Stimulated activated naive CD8-positive, alpha-beta T cell treated with anti-CD3 and anti-CD28 coated beads, Interleukin-15, Interleukin-2, amounts not matched to agents 100 ng/mL and 50 ng/mL, for 24 hours (primary cell): ENCODE data around the gene HCRTR1.

Experiments used
- H3K27ac Mint-ChIP-seq: one replicate; pipeline ENCODE4 v1.8.0; 2021; ENCODE audit warnings: mild to moderate bottlenecking, mixed read lengths
- H3K27me3 Mint-ChIP-seq: one replicate; pipeline ENCODE4 v1.8.0; 2021; ENCODE audit warnings: mixed read lengths
- H3K36me3 Mint-ChIP-seq: one replicate; pipeline ENCODE4 v1.8.0; 2021; ENCODE audit warnings: low read depth, mixed read lengths
- H3K4me1 Mint-ChIP-seq: one replicate; pipeline ENCODE4 v1.8.0; 2021; ENCODE audit warnings: low read depth, mixed read lengths
- H3K4me3 Mint-ChIP-seq: one replicate; pipeline ENCODE4 v1.8.0; 2021; ENCODE audit warnings: mild to moderate bottlenecking, mixed read lengths
- H3K9me3 Mint-ChIP-seq: one replicate; pipeline ENCODE4 v1.8.0; 2021; ENCODE audit warnings: mixed read lengths

The HCRTR1 gene

DNA sequence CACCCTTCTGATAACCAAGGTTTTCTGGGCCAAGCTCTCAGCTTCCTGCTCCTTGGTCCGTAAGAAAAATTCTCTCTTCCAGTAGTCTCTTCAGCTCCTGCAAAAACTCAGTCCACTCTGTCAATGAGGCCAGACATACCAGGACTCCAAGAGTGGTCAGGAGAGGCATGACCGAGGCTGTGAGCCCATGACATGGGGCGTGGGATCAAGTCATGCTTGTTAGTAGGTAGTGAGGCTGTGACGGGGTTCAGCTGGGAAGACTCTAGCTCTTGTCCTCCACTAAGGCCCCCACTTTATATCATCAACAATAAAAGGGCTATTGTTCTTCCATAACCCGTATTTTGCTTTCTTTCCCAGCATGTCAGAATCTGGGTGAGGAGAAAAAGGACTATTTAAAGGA lies 10.1 kb upstream of the HCRTR1 start:
- Mint-ChIP-seq H3K4me3 (no peak overlapping the region), H3K27ac (no peak overlapping the region), H3K27me3 (no peaks in the 10 kb centered on the region), H3K4me1 (peaks cover 21% of the 10 kb centered on the region), H3K9me3 (no peaks in the 10 kb centered on the region), H3K36me3 (no peaks in the 10 kb centered on the region)

DNA sequence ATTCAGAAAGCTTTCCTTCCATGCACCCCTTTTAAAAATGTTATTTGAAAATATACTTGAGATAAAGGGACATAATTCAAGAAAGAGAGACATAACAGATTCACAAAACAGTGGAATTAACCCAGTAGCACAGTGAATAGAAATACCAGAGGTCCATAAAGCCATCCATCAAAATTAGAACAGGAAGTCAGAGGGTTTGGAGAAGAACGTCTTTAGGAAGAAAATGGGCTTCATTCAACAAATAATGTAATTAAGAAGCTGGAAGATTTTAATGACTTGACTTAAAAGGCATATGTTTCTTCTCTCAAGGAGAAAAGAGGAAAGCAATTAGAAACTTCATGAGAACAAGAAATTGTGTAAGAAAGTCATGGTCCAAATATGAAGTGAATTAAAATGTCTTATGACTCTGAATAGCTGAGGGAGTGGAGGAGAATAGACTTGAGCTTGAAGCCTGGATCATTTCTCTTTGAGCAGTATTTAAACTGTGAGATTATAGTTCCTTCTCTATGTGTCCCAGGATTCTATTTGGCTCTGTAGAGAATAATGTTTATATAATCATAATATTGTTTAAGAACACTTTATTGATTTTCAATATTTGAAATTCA lies 7.9 kb upstream of the HCRTR1 start:
- Mint-ChIP-seq H3K4me3 (no peak overlapping the region), H3K36me3 (no peaks in the 10 kb centered on the region), H3K4me1 (peaks cover 21% of the 10 kb centered on the region), H3K27ac (no peak overlapping the region), H3K9me3 (no peaks in the 10 kb centered on the region), H3K27me3 (peaks cover 3% of the 10 kb centered on the region)

GRCh38 chr1:31614414-31615005 lies 3.0 kb upstream of the HCRTR1 start:
- no peak overlapping the region for H3K27ac Mint-ChIP-seq
- H3K4me1 Mint-ChIP-seq: peaks cover 11% of the 10 kb centered on the region
- H3K27me3 Mint-ChIP-seq: peaks cover 32% of the 10 kb centered on the region
- no peaks in the 10 kb centered on the region for H3K9me3 Mint-ChIP-seq
- H3K36me3 Mint-ChIP-seq: no peaks in the 10 kb centered on the region
- no peak overlapping the region for H3K4me3 Mint-ChIP-seq

GRCh38 chr1:31615414-31615813 lies 2.1 kb upstream of the HCRTR1 start:
- no peak overlapping the region for H3K27ac Mint-ChIP-seq
- peaks cover 32% of the 10 kb centered on the region for H3K27me3 Mint-ChIP-seq
- no peaks in the 10 kb centered on the region for H3K36me3 Mint-ChIP-seq
- H3K9me3 Mint-ChIP-seq: no peaks in the 10 kb centered on the region
- H3K4me1 Mint-ChIP-seq: peaks cover 11% of the 10 kb centered on the region
- H3K4me3 Mint-ChIP-seq: no peak overlapping the region

GRCh38 chr1:31615939-31616338 lies 1.6 kb upstream of the HCRTR1 start:
- Mint-ChIP-seq H3K4me1 (peaks cover 11% of the 10 kb centered on the region), H3K9me3 (no peaks in the 10 kb centered on the region), H3K4me3 (no peak overlapping the region), H3K36me3 (no peaks in the 10 kb centered on the region), H3K27ac (no peak overlapping the region), H3K27me3 (peaks cover 32% of the 10 kb centered on the region)

DNA sequence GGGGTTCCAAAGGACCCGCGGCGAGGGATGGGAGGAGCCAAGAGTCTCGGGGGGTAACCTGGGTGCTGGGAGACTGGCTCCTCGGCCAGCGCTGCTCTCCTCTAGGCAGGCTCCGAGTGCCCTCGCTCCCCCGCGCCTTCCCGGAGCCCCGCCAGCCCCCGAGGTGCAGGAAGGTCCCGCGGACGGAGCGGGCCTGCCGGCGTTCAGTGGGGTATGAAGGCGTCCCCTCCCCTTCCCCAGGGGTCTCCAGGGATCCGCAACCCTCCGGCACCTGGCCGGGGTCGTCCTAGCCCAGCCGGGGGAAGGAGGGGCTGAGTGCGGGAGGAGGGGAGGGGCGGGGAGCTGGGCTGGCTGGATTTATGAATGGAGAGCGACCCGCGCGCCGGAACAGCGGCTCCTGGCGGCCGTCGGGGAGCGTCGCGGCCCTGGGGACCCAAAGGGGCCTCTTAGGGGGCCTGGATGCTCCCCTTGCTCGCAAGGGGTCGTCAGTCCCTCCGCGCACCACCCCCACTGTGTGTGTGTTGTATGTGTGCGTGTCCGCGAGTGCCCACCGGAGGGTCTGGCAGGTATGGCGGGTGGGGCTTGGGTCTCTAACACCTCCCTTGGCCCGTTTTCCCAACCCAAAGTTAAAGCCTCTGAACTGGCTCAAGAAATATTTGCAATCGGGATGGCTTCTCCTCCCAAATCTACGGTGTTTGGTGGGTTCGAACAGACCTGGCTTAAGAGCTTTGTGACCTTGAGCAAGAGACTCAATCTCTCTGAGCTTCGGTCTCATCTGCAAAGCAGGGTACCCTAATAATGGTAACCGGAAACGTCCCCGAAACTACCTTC lies 642 bp downstream of the HCRTR1 start:
- Mint-ChIP-seq H3K4me1 (peaks cover 5% of the 10 kb centered on the region), H3K4me3 (no peak overlapping the region), H3K9me3 (no peaks in the 10 kb centered on the region), H3K36me3 (no peaks in the 10 kb centered on the region), H3K27me3 (peaks cover 29% of the 10 kb centered on the region), H3K27ac (no peak overlapping the region)

DNA sequence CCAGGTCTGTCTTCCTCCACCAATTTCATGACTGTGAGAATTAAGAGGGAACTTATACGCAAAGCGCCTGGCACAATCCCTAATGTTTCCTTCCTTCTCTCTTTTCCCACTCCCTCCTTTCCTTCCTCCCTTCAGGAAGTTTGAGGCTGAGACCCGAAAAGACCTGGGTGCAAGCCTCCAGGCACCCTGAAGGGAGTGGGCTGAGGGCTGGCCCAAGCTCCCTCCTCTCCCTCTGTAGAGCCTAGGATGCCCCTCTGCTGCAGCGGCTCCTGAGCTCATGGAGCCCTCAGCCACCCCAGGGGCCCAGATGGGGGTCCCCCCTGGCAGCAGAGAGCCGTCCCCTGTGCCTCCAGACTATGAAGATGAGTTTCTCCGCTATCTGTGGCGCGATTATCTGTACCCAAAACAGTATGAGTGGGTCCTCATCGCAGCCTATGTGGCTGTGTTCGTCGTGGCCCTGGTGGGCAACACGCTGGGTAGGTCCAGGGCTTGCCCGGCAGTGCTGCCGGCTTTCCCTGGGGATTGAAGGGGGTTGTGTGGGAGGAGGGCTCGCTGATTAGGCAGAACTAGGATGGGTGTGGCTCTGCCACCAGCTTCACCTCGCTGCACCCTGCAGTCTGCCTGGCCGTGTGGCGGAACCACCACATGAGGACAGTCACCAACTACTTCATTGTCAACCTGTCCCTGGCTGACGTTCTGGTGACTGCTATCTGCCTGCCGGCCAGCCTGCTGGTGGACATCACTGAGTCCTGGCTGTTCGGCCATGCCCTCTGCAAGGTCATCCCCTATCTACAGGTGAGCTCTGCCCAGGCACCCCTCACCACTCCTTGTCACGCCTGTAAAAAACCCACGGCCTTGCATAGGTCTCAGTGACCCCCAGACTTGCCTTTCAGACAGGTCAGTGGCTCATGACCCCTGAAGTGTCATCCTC lies 1.7 kb downstream of the HCRTR1 start:
- H3K4me1 Mint-ChIP-seq: peaks cover 11% of the 10 kb centered on the region
- peaks cover 29% of the 10 kb centered on the region for H3K27me3 Mint-ChIP-seq
- peaks cover 7% of the 10 kb centered on the region for H3K36me3 Mint-ChIP-seq
- H3K4me3 Mint-ChIP-seq: no peak overlapping the region
- H3K27ac Mint-ChIP-seq: no peak overlapping the region
- no peaks in the 10 kb centered on the region for H3K9me3 Mint-ChIP-seq

DNA sequence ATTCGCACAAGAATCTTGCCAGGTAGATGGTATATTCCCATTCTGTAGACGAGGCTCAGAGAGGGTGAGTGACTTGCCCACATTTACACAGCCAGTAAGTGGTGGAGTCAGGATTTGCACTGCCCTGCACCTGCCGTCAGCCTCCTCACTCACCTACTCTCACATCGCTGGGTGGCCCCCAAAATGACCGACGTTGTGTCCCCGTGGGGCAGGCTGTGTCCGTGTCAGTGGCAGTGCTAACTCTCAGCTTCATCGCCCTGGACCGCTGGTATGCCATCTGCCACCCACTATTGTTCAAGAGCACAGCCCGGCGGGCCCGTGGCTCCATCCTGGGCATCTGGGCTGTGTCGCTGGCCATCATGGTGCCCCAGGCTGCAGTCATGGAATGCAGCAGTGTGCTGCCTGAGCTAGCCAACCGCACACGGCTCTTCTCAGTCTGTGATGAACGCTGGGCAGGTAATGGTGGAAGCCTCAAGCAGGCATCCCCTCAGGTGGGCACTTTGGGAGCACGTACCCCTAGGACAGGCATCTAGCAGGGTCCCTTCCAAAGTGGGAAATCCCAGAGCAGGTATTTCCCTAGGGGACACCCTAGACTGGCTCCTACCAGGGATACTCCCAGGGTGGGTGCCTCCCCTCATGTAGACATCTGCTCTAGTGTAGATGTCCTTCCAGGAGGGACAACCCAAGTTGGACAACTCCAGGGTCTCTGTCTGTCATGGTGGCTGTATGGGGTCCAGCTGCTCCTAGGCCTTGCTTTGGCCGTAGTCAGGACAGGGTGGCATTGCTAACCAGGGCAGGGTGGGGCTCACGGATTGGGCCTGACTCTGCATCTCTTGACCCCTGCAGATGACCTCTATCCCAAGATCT lies 3.4 kb downstream of the HCRTR1 start:
- peaks cover 8% of the 10 kb centered on the region for H3K36me3 Mint-ChIP-seq
- peaks cover 27% of the 10 kb centered on the region for H3K27me3 Mint-ChIP-seq
- H3K9me3 Mint-ChIP-seq: no peaks in the 10 kb centered on the region
- H3K4me3 Mint-ChIP-seq: no peak overlapping the region
- peaks cover 15% of the 10 kb centered on the region for H3K4me1 Mint-ChIP-seq
- no peak overlapping the region for H3K27ac Mint-ChIP-seq

DNA sequence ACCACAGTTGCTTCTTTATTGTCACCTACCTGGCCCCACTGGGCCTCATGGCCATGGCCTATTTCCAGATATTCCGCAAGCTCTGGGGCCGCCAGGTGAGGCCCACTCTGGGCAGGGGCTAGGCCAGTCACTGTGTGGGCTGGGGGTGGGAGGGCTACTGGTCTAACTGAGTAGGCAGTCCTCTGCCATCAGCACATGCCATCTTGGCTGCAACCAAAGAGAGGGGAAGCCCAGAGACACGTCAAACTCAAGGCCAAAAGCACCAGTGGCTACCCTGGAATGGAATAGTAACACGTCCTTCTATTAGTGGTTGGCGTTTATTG lies 4.0 kb downstream of the HCRTR1 start:
- H3K27ac Mint-ChIP-seq: no peak overlapping the region

GRCh38 chr1:31621847-31622730 lies 4.6 kb downstream of the HCRTR1 start:
- H3K27me3 Mint-ChIP-seq: peaks cover 14% of the 10 kb centered on the region
- peaks cover 13% of the 10 kb centered on the region for H3K4me1 Mint-ChIP-seq
- no peaks in the 10 kb centered on the region for H3K9me3 Mint-ChIP-seq
- peaks cover 12% of the 10 kb centered on the region for H3K36me3 Mint-ChIP-seq
- H3K4me3 Mint-ChIP-seq: no peak overlapping the region
- H3K27ac Mint-ChIP-seq: no peak overlapping the region

More for the DNA sequence above, 4.0 kb downstream of the HCRTR1 start:
- Mint-ChIP-seq H3K36me3 (peaks cover 8% of the 10 kb centered on the region), H3K9me3 (no peaks in the 10 kb centered on the region), H3K4me1 (peaks cover 15% of the 10 kb centered on the region), H3K27me3 (peaks cover 21% of the 10 kb centered on the region), H3K4me3 (no peak overlapping the region)

DNA sequence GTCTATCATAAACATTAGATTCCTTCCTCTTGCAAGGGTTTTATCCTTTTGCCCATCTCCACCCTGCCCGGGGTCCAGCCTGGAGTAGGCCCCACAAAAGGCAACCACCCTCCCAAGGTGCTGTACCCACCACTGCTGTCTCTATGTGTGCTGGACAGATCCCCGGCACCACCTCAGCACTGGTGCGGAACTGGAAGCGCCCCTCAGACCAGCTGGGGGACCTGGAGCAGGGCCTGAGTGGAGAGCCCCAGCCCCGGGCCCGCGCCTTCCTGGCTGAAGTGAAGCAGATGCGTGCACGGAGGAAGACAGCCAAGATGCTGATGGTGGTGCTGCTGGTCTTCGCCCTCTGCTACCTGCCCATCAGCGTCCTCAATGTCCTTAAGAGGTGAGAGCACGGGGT lies 5.9 kb downstream of the HCRTR1 start:
- H3K4me3 Mint-ChIP-seq: no peak overlapping the region
- peaks cover 10% of the 10 kb centered on the region for H3K4me1 Mint-ChIP-seq
- H3K36me3 Mint-ChIP-seq: peaks cover 13% of the 10 kb centered on the region
- no peak overlapping the region for H3K27ac Mint-ChIP-seq
- H3K27me3 Mint-ChIP-seq: peaks cover 9% of the 10 kb centered on the region
- no peaks in the 10 kb centered on the region for H3K9me3 Mint-ChIP-seq

GRCh38 chr1:31624309-31624708 lies 6.8 kb downstream of the HCRTR1 start:
- H3K27me3 Mint-ChIP-seq: peaks cover under 1% of the 10 kb centered on the region
- peaks cover 10% of the 10 kb centered on the region for H3K4me1 Mint-ChIP-seq
- no peaks in the 10 kb centered on the region for H3K9me3 Mint-ChIP-seq
- no peak overlapping the region for H3K27ac Mint-ChIP-seq
- no peak overlapping the region for H3K4me3 Mint-ChIP-seq
- peaks cover 19% of the 10 kb centered on the region for H3K36me3 Mint-ChIP-seq

DNA sequence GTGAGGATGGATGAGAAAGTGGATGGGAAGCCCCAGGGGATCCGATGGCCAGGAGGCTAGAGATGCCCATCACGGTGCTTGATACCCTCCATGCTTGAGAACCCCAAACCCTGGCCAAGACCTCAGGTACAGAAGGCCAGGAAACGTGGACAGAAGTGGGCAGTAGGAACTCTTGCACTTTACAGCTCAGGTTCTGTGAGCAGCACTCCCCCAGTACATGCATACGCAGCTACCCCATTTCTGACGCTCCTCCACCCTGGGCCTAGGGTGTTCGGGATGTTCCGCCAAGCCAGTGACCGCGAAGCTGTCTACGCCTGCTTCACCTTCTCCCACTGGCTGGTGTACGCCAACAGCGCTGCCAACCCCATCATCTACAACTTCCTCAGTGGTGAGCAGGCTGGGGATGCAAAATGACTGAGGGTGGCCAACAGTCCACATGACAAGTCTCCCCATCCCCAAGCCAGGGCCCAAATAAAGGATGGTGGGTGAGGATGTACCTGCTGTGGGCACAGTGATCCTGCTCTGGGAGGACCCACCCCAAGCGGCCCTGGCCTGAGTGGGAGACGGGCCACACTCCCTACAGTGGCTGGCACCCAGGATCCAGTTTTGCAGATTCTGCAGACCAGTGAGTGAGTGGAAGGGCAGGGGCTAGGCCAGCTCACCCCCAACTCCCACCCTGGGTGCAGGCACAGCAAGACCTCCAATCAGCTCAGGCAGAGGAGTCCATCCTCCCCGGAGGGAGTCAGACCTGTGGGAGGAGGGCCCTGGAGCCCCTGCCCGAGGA lies 7.4 kb downstream of the HCRTR1 start:
- peaks cover 24% of the 10 kb centered on the region for H3K36me3 Mint-ChIP-seq
- H3K4me1 Mint-ChIP-seq: peaks cover 10% of the 10 kb centered on the region
- no peaks in the 10 kb centered on the region for H3K9me3 Mint-ChIP-seq
- no peak overlapping the region for H3K27ac Mint-ChIP-seq
- H3K27me3 Mint-ChIP-seq: no peaks in the 10 kb centered on the region
- no peak overlapping the region for H3K4me3 Mint-ChIP-seq
